IMR-90 (cell line): ENCODE results near the gene CLTCL1. TPM values are rescaled to one million over a fixed set of nuclear protein-coding genes. Genes with fewer than 3 reads are reported as not detected.

Experiments used
- ATAC-seq: fragments of 200-7000 bp; cut with Tn5 transposase; 2 replicates; pipeline ENCODE4 v1.9.1; 2020; ENCODE audit warnings: low read depth, mild to moderate bottlenecking, moderate library complexity
- BruUV-seq: library from RNA; stranded (reverse); fragments of 400-500 nt; replicated peaks from 2 replicates; lab custom pipeline; 2021; lab: Mats Ljungman, UMichigan
- CTCF ChIA-PET: fragments of 300-600 bp; formaldehyde crosslinking; extraction: SDS; loops from one replicate; lab custom pipeline; 2021; ENCODE audit warnings: antibody characterized with exemption; lab: Yijun Ruan, JAX
- POLR2A ChIA-PET: fragments of 300-600 bp; sonication (Branson Sonifier 250); formaldehyde crosslinking; loops from one replicate; lab custom pipeline; 2022; ENCODE audit warnings: antibody characterized with exemption; ENCODE audit not compliant: unreplicated experiment; lab: Charles Lee
- DNase-seq: peaks from one replicate; pipeline ENCODE4 v3.0.0; 2013
- H2AFZ ChIP-seq: replicated peaks from 2 replicates; pipeline ENCODE3; 2013; ENCODE audit warnings: low read length, mild to moderate bottlenecking; ENCODE audit not compliant: poor library complexity
- H2AK5ac ChIP-seq: 2 replicates; pipeline ENCODE4 v1.6.1; 2013; ENCODE audit warnings: low read depth, low read length, inconsistent platforms
- H2AK9ac ChIP-seq: replicated peaks from 2 replicates; pipeline ENCODE3; 2013; ENCODE audit warnings: mild to moderate bottlenecking, low read depth, low read length, moderate library complexity; ENCODE audit not compliant: poor library complexity
- H2BK120ac ChIP-seq: 2 replicates; pipeline ENCODE4 v1.6.1; 2013; ENCODE audit warnings: low read depth, low read length, inconsistent platforms
- H2BK15ac ChIP-seq: 3 replicates; pipeline ENCODE4 v1.6.1; 2013; ENCODE audit warnings: low read depth, low read length, inconsistent platforms
- H2BK20ac ChIP-seq: 2 replicates; pipeline ENCODE4 v1.6.1; 2013; ENCODE audit warnings: low read depth, mild to moderate bottlenecking, inconsistent platforms, low read length, moderate library complexity
- H2BK5ac ChIP-seq: 2 replicates; pipeline ENCODE4 v1.6.1; 2013; ENCODE audit warnings: mild to moderate bottlenecking, low read depth, low read length, inconsistent platforms; ENCODE audit not compliant: poor library complexity, severe bottlenecking
- H3K14ac ChIP-seq: replicated peaks from 2 replicates; pipeline ENCODE4 v1.6.1; 2013; ENCODE audit warnings: low read depth, low read length, inconsistent platforms
- H3K18ac ChIP-seq: 2 replicates; pipeline ENCODE4 v1.6.1; 2013; ENCODE audit warnings: low read depth, low read length, control low read depth
- H3K23ac ChIP-seq: 2 replicates; pipeline ENCODE4 v1.6.1; 2013; ENCODE audit warnings: low read depth, low read length, inconsistent platforms
- H3K27ac ChIP-seq: 2 replicates; pipeline ENCODE4 v1.5.1; 2013; ENCODE audit warnings: mild to moderate bottlenecking, control low read depth, low read length; ENCODE audit not compliant: insufficient read depth
- H3K27me3 ChIP-seq: 2 replicates; pipeline ENCODE4 v1.6.1; 2013; ENCODE audit warnings: low read length; ENCODE audit not compliant: control insufficient read depth, insufficient read depth
- H3K36me3 ChIP-seq: 2 replicates; pipeline ENCODE4 v1.6.1; 2013; ENCODE audit warnings: low read length, mixed read lengths; ENCODE audit not compliant: control insufficient read depth, insufficient read depth
- H3K4ac ChIP-seq: 2 replicates; pipeline ENCODE4 v1.6.1; 2013; ENCODE audit warnings: low read depth, low read length, inconsistent platforms
- H3K4me1 ChIP-seq: 2 replicates; pipeline ENCODE4 v1.6.1; 2013; ENCODE audit warnings: low read length, mixed read lengths; ENCODE audit not compliant: control insufficient read depth, insufficient read depth
- H3K4me2 ChIP-seq: 2 replicates; pipeline ENCODE4 v1.6.1; 2013; ENCODE audit warnings: low read depth, mild to moderate bottlenecking, control low read depth, low read length, moderate library complexity
- H3K4me3 ChIP-seq: 2 replicates; pipeline ENCODE4 v1.5.1; 2013; ENCODE audit warnings: low read depth, mild to moderate bottlenecking, control low read depth, low read length, moderate library complexity; ENCODE audit not compliant: insufficient read depth
- H3K56ac ChIP-seq: 2 replicates; pipeline ENCODE4 v1.6.1; 2013; ENCODE audit warnings: low read length, inconsistent platforms; ENCODE audit not compliant: insufficient read depth; ENCODE audit errors: extremely low read depth
- H3K79me1 ChIP-seq, 2 experiments: 2 replicates each; pipeline ENCODE4 v1.6.1; 2013; ENCODE audit warnings: low read length in 2 of 2, inconsistent platforms in 1 of 2, low read depth in 1 of 2
- H3K9ac ChIP-seq: 2 replicates; pipeline ENCODE4 v1.6.1; 2013; ENCODE audit warnings: low read depth, low read length, control low read depth
- H3K9me1 ChIP-seq: 2 replicates; pipeline ENCODE4 v1.6.1; 2013; ENCODE audit warnings: low read length, inconsistent platforms; ENCODE audit not compliant: insufficient read depth
- H3K9me3 ChIP-seq: 2 replicates; pipeline ENCODE4 v1.6.1; 2013; ENCODE audit warnings: low read length; ENCODE audit not compliant: control insufficient read depth, insufficient read depth
- H4K20me1 ChIP-seq: 2 replicates; pipeline ENCODE4 v1.6.1; 2013; ENCODE audit warnings: low read length, inconsistent platforms; ENCODE audit not compliant: insufficient read depth
- H4K5ac ChIP-seq: 2 replicates; pipeline ENCODE4 v1.6.1; 2013; ENCODE audit warnings: mild to moderate bottlenecking, low read depth, low read length, control low read depth
- H4K8ac ChIP-seq, 2 experiments: 2 replicates each; pipeline ENCODE4 v1.6.1; 2013; ENCODE audit warnings: low read depth in 2 of 2, low read length in 2 of 2, control low read depth in 1 of 2, inconsistent platforms in 1 of 2
- H4K91ac ChIP-seq: 2 replicates; pipeline ENCODE4 v1.6.1; 2013; ENCODE audit warnings: low read depth, low read length, inconsistent platforms; ENCODE audit not compliant: insufficient read depth
- BHLHE40 ChIP-seq: fragments of 150-350 bp; IDR thresholded peaks from 2 replicates; pipeline ENCODE4 v1.6.1; 2016; ENCODE audit warnings: mild to moderate bottlenecking, low read depth, low read length
- CHD1 ChIP-seq: IDR thresholded peaks from 2 replicates; pipeline ENCODE4 v1.6.1; 2012; ENCODE audit warnings: low read depth, low read length, improper control_type of control experiment
- FOS ChIP-seq: fragments of 150-350 bp; IDR thresholded peaks from 2 replicates; pipeline ENCODE4 v1.6.1; 2016; ENCODE audit warnings: low read depth, low read length
- MXI1 ChIP-seq: IDR thresholded peaks from 2 replicates; pipeline ENCODE4 v1.6.1; 2012; ENCODE audit warnings: low read depth, mild to moderate bottlenecking, low read length, moderate library complexity, borderline replicate concordance
- RCOR1 ChIP-seq: IDR thresholded peaks from 2 replicates; pipeline ENCODE4 v1.6.1; 2012; ENCODE audit warnings: mild to moderate bottlenecking, low read length, improper control_type of control experiment; ENCODE audit not compliant: insufficient replicate concordance
- RFX5 ChIP-seq: IDR thresholded peaks from 2 replicates; pipeline ENCODE4 v1.8.0; 2012; ENCODE audit warnings: low read depth, mild to moderate bottlenecking, low read length, moderate library complexity
- WGBS, 2 experiments: methylation state at CpG; one replicate each; pipeline versions ENCODE4 v1.1.5 to v1.1.7; 2013; ENCODE audit warnings: missing lambda C conversion rate in 2 of 2; ENCODE audit not compliant: insufficient read length in 1 of 2; ENCODE audit errors: extremely low coverage in 2 of 2; 5-methylcytosine and 5-hydroxymethylcytosine counted together
- dilution Hi-C: fragments of 300-500 bp; cut with HindIII; formaldehyde crosslinking; loops from one replicate; pipeline ENCODE4 v1.14.3; 2018; ENCODE audit warnings: low sequenced_read_pairs; ENCODE audit not compliant: unreplicated experiment
- in situ Hi-C: fragments of 300-500 bp; cut with MboI; formaldehyde crosslinking; loops from 3 replicates; pipeline ENCODE4 v1.14.3; 2019; ENCODE audit warnings: low sequenced_read_pairs, inconsistent platforms, mixed read lengths
- intact Hi-C: fragments of 100-400 bp; cut with micrococcal nuclease; formaldehyde crosslinking; loops from 2 replicates; pipeline ENCODE4 v1.10.0; 2022
- polyA plus RNA-seq, 3 experiments: library from polyadenylated mRNA; depleted of rRNA; stranded (reverse); fragments of >200 nt; gene quantifications; 2 replicates each; pipeline ENCODE4 v1.2.3, GENCODE V29; 2012; ENCODE audit warnings: low replicate concordance in 1 of 3
- total RNA-seq: library from RNA; depleted of rRNA; stranded (reverse); fragments of >200 nt; gene quantifications from 2 replicates; pipeline ENCODE4 v1.2.3, GENCODE V29; 2012
- TF ChIP-seq, protein P1 (sequence below): fragments of 150-350 bp; IDR thresholded peaks from 2 replicates; pipeline ENCODE4 v1.6.1; 2016; ENCODE audit warnings: low read depth, mild to moderate bottlenecking, low read length, moderate library complexity, borderline replicate concordance
- TF ChIP-seq, protein P2 (sequence below): conservative IDR thresholded peaks from 2 replicates; pipeline ENCODE4 v1.5.1; 2012; ENCODE audit warnings: mild to moderate bottlenecking, low read depth, low read length, improper control_type of control experiment

CLTCL1 gene
- total and polyA plus RNA-seq, 2 of the 4 experiments (the other 2 are of a cell fraction), result 6.2 to 8.1 TPM

DNA sequence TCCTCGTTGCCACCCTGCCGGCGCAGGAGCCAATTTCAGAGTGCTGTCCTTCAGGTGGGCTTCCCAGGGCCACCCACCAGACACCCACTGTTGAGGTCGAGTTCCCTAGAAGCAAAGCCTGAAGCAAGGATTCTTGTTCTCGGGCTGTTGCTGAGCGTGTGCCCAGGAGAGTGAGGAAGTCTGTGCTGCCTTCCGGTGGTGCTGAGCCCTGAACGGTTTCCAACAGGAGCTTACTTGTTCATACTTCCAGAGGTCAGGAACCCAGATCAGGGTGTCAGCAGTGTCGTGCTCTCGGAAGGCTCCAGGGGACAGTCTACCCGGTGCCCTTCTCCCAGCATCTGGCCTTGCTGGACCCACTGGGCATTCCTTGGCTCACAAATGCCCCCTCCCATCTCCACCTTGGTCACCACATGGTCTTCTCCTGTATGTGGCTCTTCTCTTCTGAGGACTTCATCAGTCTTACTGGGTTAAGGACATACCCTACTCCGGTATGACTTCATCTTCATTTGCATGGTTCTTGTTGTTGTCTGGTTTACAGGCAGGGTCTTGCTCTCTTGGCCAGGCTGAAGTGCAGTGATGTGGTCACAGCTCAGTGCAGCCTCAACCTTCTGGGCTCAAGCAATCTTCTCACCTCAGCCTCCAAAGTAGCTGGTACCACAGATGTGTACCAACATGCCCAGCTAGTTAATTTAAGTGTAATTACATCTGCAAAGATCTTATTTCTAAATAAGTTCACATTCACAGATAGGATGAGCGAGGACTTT, 124.2 kb downstream of the CLTCL1 start:
- H3K27ac ChIP-seq, result no peak overlapping the region
- H4K8ac ChIP-seq, result no peak overlapping the region
- no peak for DNase-seq
- intact Hi-C loops (no loop called here), in situ Hi-C loops (no loop called here), dilution Hi-C loops (no loop called here)
- no peak overlapping the region for H4K5ac ChIP-seq
- no peak overlapping the region for H3K23ac ChIP-seq
- H2BK120ac ChIP-seq, result no peak overlapping the region
- no peak overlapping the region for H3K4me2 ChIP-seq
- 70% methylated on average over 5 of the region's 13 CpGs; no CpG with 5 or more reads in 1 of the 2 experiments for WGBS, 2 experiments
- H2BK5ac ChIP-seq, result no peak overlapping the region
- H3K79me1 ChIP-seq, result peaks cover 5 to 18% of the 10 kb centered on the region in 2 experiments
- no peak for ATAC-seq
- H3K36me3 ChIP-seq, result no peaks in the 10 kb centered on the region
- POLR2A ChIA-PET, result no interaction called here
- no peaks in the 10 kb centered on the region for H4K20me1 ChIP-seq
- peaks cover 8% of the 10 kb centered on the region for H3K9me1 ChIP-seq
- CTCF ChIA-PET, result no interaction called here
- H2BK20ac ChIP-seq, result no peak overlapping the region
- BruUV-seq, result no TSS peak
- H3K27me3 ChIP-seq, result peaks cover 37% of the 10 kb centered on the region
- H3K4ac ChIP-seq, result no peak overlapping the region
- no peak overlapping the region for H3K56ac ChIP-seq
- no peak overlapping the region for H2BK15ac ChIP-seq
- no peak overlapping the region for H2AFZ ChIP-seq
- H3K9ac ChIP-seq, result no peak overlapping the region
- H3K9me3 ChIP-seq, result no peaks in the 10 kb centered on the region
- H4K91ac ChIP-seq, result no peak overlapping the region
- H2AK5ac ChIP-seq, result no peak overlapping the region
- no peak overlapping the region for H3K4me3 ChIP-seq
- no peak overlapping the region for H3K18ac ChIP-seq
- TF ChIP-seq FOS, result no peak
- TF ChIP-seq, protein P1, sequence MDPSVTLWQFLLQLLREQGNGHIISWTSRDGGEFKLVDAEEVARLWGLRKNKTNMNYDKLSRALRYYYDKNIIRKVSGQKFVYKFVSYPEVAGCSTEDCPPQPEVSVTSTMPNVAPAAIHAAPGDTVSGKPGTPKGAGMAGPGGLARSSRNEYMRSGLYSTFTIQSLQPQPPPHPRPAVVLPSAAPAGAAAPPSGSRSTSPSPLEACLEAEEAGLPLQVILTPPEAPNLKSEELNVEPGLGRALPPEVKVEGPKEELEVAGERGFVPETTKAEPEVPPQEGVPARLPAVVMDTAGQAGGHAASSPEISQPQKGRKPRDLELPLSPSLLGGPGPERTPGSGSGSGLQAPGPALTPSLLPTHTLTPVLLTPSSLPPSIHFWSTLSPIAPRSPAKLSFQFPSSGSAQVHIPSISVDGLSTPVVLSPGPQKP, result no peak
- TF ChIP-seq MXI1, result no peak
- no peak for TF ChIP-seq BHLHE40
- no peak for TF ChIP-seq RCOR1
- no peak for TF ChIP-seq RFX5
- TF ChIP-seq, protein P2, sequence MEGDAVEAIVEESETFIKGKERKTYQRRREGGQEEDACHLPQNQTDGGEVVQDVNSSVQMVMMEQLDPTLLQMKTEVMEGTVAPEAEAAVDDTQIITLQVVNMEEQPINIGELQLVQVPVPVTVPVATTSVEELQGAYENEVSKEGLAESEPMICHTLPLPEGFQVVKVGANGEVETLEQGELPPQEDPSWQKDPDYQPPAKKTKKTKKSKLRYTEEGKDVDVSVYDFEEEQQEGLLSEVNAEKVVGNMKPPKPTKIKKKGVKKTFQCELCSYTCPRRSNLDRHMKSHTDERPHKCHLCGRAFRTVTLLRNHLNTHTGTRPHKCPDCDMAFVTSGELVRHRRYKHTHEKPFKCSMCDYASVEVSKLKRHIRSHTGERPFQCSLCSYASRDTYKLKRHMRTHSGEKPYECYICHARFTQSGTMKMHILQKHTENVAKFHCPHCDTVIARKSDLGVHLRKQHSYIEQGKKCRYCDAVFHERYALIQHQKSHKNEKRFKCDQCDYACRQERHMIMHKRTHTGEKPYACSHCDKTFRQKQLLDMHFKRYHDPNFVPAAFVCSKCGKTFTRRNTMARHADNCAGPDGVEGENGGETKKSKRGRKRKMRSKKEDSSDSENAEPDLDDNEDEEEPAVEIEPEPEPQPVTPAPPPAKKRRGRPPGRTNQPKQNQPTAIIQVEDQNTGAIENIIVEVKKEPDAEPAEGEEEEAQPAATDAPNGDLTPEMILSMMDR, result no peak
- TF ChIP-seq CHD1, result no peak
- H3K14ac ChIP-seq, result no peak overlapping the region
- H3K4me1 ChIP-seq, result peaks cover 6% of the 10 kb centered on the region
- H2AK9ac ChIP-seq, result no peak overlapping the region
